Activated naive CD8-positive, alpha-beta T cell treated with anti-CD3 and anti-CD28 coated beads for 36 hours (primary cell): ENCODE measurements around the gene AUTS2. TPM values are rescaled to one million over a fixed set of nuclear protein-coding genes. Genes with fewer than 3 reads are reported as not detected.

Experiments
- DNase-seq: peaks from one replicate; pipeline ENCODE4 v3.0.0; 2021
- H3K27ac Mint-ChIP-seq: one replicate; pipeline ENCODE4 v1.8.0; 2022; ENCODE audit warnings: mild to moderate bottlenecking, moderate library complexity, mixed read lengths
- H3K27me3 Mint-ChIP-seq: one replicate; pipeline ENCODE4 v1.8.0; 2022; ENCODE audit warnings: mild to moderate bottlenecking, mixed read lengths
- H3K36me3 Mint-ChIP-seq: one replicate; pipeline ENCODE4 v1.8.0; 2021; ENCODE audit warnings: mild to moderate bottlenecking, mixed read lengths
- H3K4me1 Mint-ChIP-seq: one replicate; pipeline ENCODE4 v1.8.0; 2021; ENCODE audit warnings: mixed read lengths
- H3K4me3 Mint-ChIP-seq: one replicate; pipeline ENCODE4 v1.8.0; 2022; ENCODE audit warnings: mild to moderate bottlenecking, moderate library complexity, mixed read lengths
- H3K9me3 Mint-ChIP-seq: one replicate; pipeline ENCODE4 v1.8.0; 2022; ENCODE audit warnings: mixed read lengths
- total RNA-seq, 2 experiments: library from RNA; stranded (reverse); gene quantifications; one replicate each; pipeline ENCODE4 v1.2.3, GENCODE V29; 2021

AUTS2 gene
- total RNA-seq, 2 experiments from 2014 or later: 0.58 to 0.78 TPM

GRCh38 chr7:70700055-70700940, 1102.0 kb downstream of the AUTS2 start:
- Mint-ChIP-seq H3K27me3 (peaks cover 40% of the 10 kb centered on the region), H3K9me3 (no peaks in the 10 kb centered on the region), H3K36me3 (no peaks in the 10 kb centered on the region), H3K4me1 (peaks cover 6% of the 10 kb centered on the region), H3K27ac (no peak overlapping the region), H3K4me3 (no peak overlapping the region)
- no peak for DNase-seq

- peaks cover 1% of the 10 kb centered on the region for H3K4me1 Mint-ChIP-seq
- H3K27ac Mint-ChIP-seq: no peak overlapping the region
Observed at GRCh38 chr7:70700941-70701425, 1102.7 kb downstream of the AUTS2 start.

GRCh38 chr7:70701477-70701876, 1103.2 kb downstream of the AUTS2 start:
- no peak for DNase-seq
- Mint-ChIP-seq H3K9me3 (no peaks in the 10 kb centered on the region), H3K4me3 (no peak overlapping the region), H3K4me1 (no peaks in the 10 kb centered on the region), H3K27ac (no peak overlapping the region), H3K27me3 (peaks cover 28% of the 10 kb centered on the region), H3K36me3 (no peaks in the 10 kb centered on the region)

More at GRCh38 chr7:70700941-70701425, 1102.7 kb downstream of the AUTS2 start:
- Mint-ChIP-seq H3K4me3 (no peak overlapping the region), H3K9me3 (no peaks in the 10 kb centered on the region), H3K36me3 (no peaks in the 10 kb centered on the region), H3K27me3 (peaks cover 33% of the 10 kb centered on the region)
- no peak for DNase-seq

DNA sequence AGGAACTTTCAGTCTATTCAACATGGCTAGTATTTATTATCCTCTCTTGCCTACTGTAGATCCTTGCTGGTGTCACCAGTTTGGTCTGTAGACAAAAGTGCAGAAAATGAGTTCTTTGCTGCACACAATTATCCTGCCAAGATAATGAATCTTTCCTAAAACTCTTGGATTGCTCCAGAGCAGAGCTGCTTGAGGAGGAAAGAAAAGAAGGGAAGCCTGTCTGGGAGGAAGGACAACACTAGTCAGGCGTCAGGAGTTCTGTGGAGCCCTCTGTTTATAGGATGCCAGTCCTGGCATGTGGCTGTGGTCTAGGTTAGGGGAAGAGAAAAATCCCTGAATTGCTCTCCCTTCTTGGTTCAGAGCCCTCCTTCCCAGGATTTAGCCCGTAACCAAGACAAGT, 1103.7 kb downstream of the AUTS2 start:
- Mint-ChIP-seq H3K36me3 (no peaks in the 10 kb centered on the region), H3K9me3 (no peaks in the 10 kb centered on the region), H3K27me3 (peaks cover 23% of the 10 kb centered on the region), H3K4me3 (no peak overlapping the region), H3K27ac (no peak overlapping the region), H3K4me1 (no peaks in the 10 kb centered on the region)
- no peak for DNase-seq

DNA sequence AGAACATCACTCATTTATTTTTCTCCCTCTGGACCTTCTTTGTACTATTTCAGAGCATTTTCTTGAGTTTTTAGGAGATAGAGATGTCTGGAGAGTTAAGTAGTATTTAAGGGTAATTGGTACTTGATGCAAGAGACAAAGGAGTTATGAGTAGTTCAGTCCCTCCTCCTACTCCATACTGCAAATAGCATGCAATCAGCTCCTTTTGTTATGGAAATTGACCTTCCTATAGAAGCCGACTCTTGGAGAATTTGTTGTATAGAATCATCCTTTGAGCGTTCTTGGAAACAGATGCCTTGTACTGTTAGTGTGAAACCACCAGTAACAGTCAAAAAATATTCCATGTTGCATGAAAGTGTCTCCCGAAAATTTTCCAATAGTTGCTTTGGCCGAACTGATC, 1105.5 kb downstream of the AUTS2 start:
- Mint-ChIP-seq H3K9me3 (no peaks in the 10 kb centered on the region), H3K27me3 (peaks cover 5% of the 10 kb centered on the region), H3K36me3 (no peaks in the 10 kb centered on the region), H3K4me3 (no peak overlapping the region), H3K27ac (no peak overlapping the region), H3K4me1 (no peaks in the 10 kb centered on the region)
- DNase-seq: no peak

- Mint-ChIP-seq H3K27ac (no peak overlapping the region), H3K36me3 (no peaks in the 10 kb centered on the region), H3K9me3 (no peaks in the 10 kb centered on the region), H3K27me3 (peaks cover 4% of the 10 kb centered on the region), H3K4me1 (no peaks in the 10 kb centered on the region), H3K4me3 (no peak overlapping the region)
- DNase-seq: no peak
Observed at GRCh38 chr7:70704831-70705346, 1106.6 kb downstream of the AUTS2 start.

DNA sequence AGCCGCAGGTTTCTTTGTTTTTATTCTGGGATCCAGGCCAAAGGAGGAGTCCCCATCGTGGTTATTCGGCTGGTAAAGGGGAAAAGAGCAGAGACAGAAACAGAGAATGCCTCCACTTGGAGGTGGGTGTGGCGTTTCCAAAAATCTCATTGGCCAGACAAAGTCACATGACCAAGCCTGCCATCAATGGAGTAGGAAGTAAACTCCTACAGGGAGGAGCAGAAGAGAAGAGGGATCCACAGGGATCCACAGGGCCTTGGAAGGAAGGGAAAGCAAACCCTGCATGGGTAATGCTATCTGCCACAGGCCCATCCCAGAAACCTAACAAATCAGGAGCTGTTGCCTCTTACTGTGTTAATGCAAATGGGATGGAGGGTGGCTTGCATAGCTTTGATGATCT, 1107.9 kb downstream of the AUTS2 start:
- no peak overlapping the region for H3K27ac Mint-ChIP-seq

DNA sequence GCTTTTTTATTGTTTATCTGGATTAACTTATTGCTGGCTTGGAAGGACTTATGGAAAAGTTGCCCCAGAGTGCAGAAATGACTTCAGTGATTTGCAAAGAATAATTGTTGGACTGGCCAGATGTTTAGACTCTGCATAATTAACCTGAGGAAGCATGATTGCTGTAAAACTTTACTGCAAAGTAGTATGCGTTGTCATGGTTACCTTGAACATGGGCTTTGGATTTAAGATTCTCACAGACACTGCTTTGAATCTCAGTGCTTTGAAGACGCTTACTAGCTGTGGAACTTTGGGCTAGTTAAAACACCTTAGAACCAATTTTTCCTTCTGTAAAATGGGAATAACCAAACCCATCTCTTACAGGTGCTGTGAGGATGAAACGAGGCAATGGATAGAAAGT, 1108.4 kb downstream of the AUTS2 start:
- H3K36me3 Mint-ChIP-seq: no peaks in the 10 kb centered on the region
- DNase-seq: no peak
- H3K27me3 Mint-ChIP-seq: no peaks in the 10 kb centered on the region
- H3K9me3 Mint-ChIP-seq: no peaks in the 10 kb centered on the region
- H3K27ac Mint-ChIP-seq: no peak overlapping the region
- H3K4me1 Mint-ChIP-seq: no peaks in the 10 kb centered on the region
- no peak overlapping the region for H3K4me3 Mint-ChIP-seq

More for the DNA sequence above, 1107.9 kb downstream of the AUTS2 start:
- Mint-ChIP-seq H3K36me3 (no peaks in the 10 kb centered on the region), H3K27me3 (peaks cover 4% of the 10 kb centered on the region), H3K9me3 (no peaks in the 10 kb centered on the region), H3K4me1 (no peaks in the 10 kb centered on the region), H3K4me3 (no peak overlapping the region)
- DNase-seq: no peak

- Mint-ChIP-seq H3K4me1 (no peaks in the 10 kb centered on the region), H3K27me3 (no peaks in the 10 kb centered on the region), H3K9me3 (no peaks in the 10 kb centered on the region), H3K4me3 (no peak overlapping the region), H3K36me3 (no peaks in the 10 kb centered on the region), H3K27ac (no peak overlapping the region)
- DNase-seq: no peak
Observed at GRCh38 chr7:70707823-70708243, 1109.6 kb downstream of the AUTS2 start.

DNA sequence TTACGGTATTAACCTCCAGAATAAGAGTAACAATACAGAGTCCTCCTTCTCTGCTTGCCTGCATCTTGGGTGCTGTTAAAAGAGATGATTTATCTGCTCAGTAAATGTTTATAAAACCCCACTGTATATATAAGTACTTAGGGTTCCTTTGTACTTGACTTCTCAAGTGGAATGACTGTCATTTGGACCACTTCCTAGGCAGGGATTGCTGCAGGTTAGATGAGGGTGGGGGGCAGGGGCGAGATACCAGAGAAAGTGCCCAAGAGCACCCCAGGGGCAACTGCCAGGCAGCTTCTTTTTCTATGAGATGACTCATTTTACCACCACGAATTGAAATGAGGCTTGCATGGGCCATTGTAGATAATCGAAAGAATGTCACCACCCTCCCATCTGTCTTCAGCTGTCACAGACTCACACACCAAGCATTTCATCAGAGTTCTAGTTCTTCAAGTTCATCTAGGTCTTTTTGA, 1111.8 kb downstream of the AUTS2 start:
- no peak overlapping the region for H3K4me3 Mint-ChIP-seq
- DNase-seq: no peak
- no peaks in the 10 kb centered on the region for H3K36me3 Mint-ChIP-seq

GRCh38 chr7:70710651-70711050, 1112.4 kb downstream of the AUTS2 start:
- Mint-ChIP-seq H3K4me1 (no peaks in the 10 kb centered on the region), H3K36me3 (no peaks in the 10 kb centered on the region), H3K27ac (no peak overlapping the region), H3K9me3 (no peaks in the 10 kb centered on the region), H3K27me3 (no peaks in the 10 kb centered on the region), H3K4me3 (no peak overlapping the region)
- DNase-seq: no peak

More for the DNA sequence above, 1111.8 kb downstream of the AUTS2 start:
- no peaks in the 10 kb centered on the region for H3K27me3 Mint-ChIP-seq
- no peak overlapping the region for H3K27ac Mint-ChIP-seq
- no peaks in the 10 kb centered on the region for H3K4me1 Mint-ChIP-seq
- H3K9me3 Mint-ChIP-seq: no peaks in the 10 kb centered on the region

GRCh38 chr7:70711452-70711851, 1113.2 kb downstream of the AUTS2 start:
- Mint-ChIP-seq H3K36me3 (no peaks in the 10 kb centered on the region), H3K27me3 (no peaks in the 10 kb centered on the region), H3K4me1 (no peaks in the 10 kb centered on the region), H3K9me3 (no peaks in the 10 kb centered on the region), H3K4me3 (no peak overlapping the region), H3K27ac (no peak overlapping the region)
- no peak for DNase-seq

GRCh38 chr7:70712942-70713341, 1114.7 kb downstream of the AUTS2 start:
- DNase-seq: no peak
- H3K9me3 Mint-ChIP-seq: no peaks in the 10 kb centered on the region
- H3K4me3 Mint-ChIP-seq: no peak overlapping the region
- no peak overlapping the region for H3K27ac Mint-ChIP-seq
- no peaks in the 10 kb centered on the region for H3K36me3 Mint-ChIP-seq
- no peaks in the 10 kb centered on the region for H3K27me3 Mint-ChIP-seq
- peaks cover 4% of the 10 kb centered on the region for H3K4me1 Mint-ChIP-seq

GRCh38 chr7:70714506-70715038, 1116.3 kb downstream of the AUTS2 start:
- DNase-seq: no peak
- Mint-ChIP-seq H3K27me3 (no peaks in the 10 kb centered on the region), H3K36me3 (no peaks in the 10 kb centered on the region), H3K27ac (no peak overlapping the region), H3K9me3 (no peaks in the 10 kb centered on the region), H3K4me1 (peaks cover 4% of the 10 kb centered on the region), H3K4me3 (no peak overlapping the region)

DNA sequence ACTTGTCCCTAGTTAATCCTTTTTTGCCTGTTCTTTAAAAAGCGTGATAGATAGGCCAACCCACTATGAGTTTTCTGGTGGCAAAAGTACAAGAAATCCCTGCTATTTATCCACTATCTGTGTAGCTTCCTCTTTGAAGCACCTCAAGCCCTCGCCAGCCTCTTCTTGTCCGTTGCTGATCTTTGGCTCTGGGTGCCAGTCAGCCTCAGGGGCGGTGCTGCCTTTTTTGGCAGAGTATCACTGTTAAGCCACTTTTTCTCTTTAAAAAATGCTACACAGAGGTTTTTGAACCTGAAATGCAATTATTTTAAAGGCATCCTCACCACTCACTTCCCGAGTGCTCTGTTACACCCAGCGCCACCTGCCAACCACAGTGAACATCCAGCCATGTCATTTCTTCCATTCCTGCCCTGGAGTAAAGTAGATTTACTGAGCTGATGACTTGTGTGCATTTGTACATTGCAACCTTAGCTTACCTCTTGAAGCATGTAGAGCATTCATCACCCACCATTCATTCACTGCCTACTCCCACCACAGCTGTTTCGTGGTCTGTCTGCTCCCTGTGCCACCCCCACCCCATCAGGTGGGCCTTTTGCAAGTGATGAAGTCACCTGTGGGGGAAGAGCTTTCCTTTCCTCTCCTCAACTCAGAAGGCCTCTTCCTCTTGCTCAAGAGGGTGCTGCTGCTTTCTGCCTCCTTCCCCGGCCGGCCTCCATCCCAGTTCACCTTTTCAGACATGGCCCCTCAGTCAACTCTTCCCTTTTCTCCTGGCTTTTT, 1119.5 kb downstream of the AUTS2 start:
- H3K27me3 Mint-ChIP-seq: peaks cover 5% of the 10 kb centered on the region
- no peaks in the 10 kb centered on the region for H3K36me3 Mint-ChIP-seq
- no peaks in the 10 kb centered on the region for H3K9me3 Mint-ChIP-seq
- H3K27ac Mint-ChIP-seq: no peak overlapping the region
- no peak overlapping the region for H3K4me3 Mint-ChIP-seq
- peaks cover 4% of the 10 kb centered on the region for H3K4me1 Mint-ChIP-seq
- DNase-seq: no peak
